ENCODE measurements around the gene TXNRD2. TPM values are rescaled to one million over a fixed set of nuclear protein-coding genes. Genes with fewer than 3 reads are reported as not detected.

The TXNRD2 gene
- total and polyA plus RNA-seq, 10 of the 15 experiments (the other 5 are each of a cell fraction or from before 2014, with no cell fraction given): 1.6 to 26.0 (median 13.9) TPM

GRCh38 chr22:19867617-19868016, 74.0 kb downstream of the TXNRD2 start:
- TF ChIP-seq NR2C2 (IDR thresholded peaks at IDR 0.05; ENCODE audit: borderline replicate concordance, control insufficient read depth, insufficient read length, low read depth) (no peak), RB1 (IDR thresholded peaks at IDR 0.05; ENCODE audit: borderline replicate concordance) (no peak), ZNF217 (IDR thresholded peaks at IDR 0.05) (no peak), ZBTB40 (IDR thresholded peaks at IDR 0.05; ENCODE audit: borderline replicate concordance) (no peak), NFIC (IDR thresholded peaks at IDR 0.05; ENCODE audit: low read depth, low read length) (no peak), CEBPZ (IDR thresholded peaks at IDR 0.05; ENCODE audit: low read depth, low read length) (no peak), SUZ12 (IDR thresholded peaks at IDR 0.05; ENCODE audit: unreplicated experiment) (no peak), MTA3 (IDR thresholded peaks at IDR 0.05; ENCODE audit: borderline replicate concordance, low read length) (no peak)
- H4K20me1 ChIP-seq (ENCODE audit: control insufficient read depth, insufficient read depth): no peaks in the 10 kb centered on the region
- H3K27ac ChIP-seq (ENCODE audit: control insufficient read depth, insufficient read depth): no peak overlapping the region
- H2AFZ ChIP-seq (ENCODE audit: control insufficient read depth, low read depth, low read length): no peak overlapping the region
- DNase-seq (ENCODE audit: low read depth, low spot score) (no peak), ATAC-seq (no peak), FAIRE-seq (no peak)
- no peaks in the 10 kb centered on the region for H3K27me3 ChIP-seq (replicated peaks in 1 of 2; ENCODE audit: control insufficient read depth in 2 of 2, insufficient read depth in 2 of 2, low read length in 1 of 2)
- ChIA-PET POLR2A (no interaction called here), SMC1A (ENCODE audit: uncharacterized antibody, unreplicated experiment) (no interaction called here), CTCF (no interaction called here), RAD21 (ENCODE audit: unreplicated experiment) (no interaction called here)
- H3K4me1 ChIP-seq (ENCODE audit: control insufficient read depth, insufficient read depth, low read length): no peaks in the 10 kb centered on the region
- H3K79me2 ChIP-seq (ENCODE audit: control insufficient read depth, insufficient read depth, low read length): no peaks in the 10 kb centered on the region
- no peaks in the 10 kb centered on the region for H3K36me3 ChIP-seq (ENCODE audit: control insufficient read depth in 2 of 2, insufficient read depth in 2 of 2, low read length in 1 of 2)
- H3K4me3 ChIP-seq: no peak overlapping the region
- in situ Hi-C loops (cut with MboI): no loop called here
- H3K4me2 ChIP-seq (ENCODE audit: control insufficient read depth, insufficient read depth): no peak overlapping the region
- H3K9me3 ChIP-seq (replicated peaks; ENCODE audit: control insufficient read depth, insufficient read depth, low read length): no peaks in the 10 kb centered on the region
- H3K9ac ChIP-seq (ENCODE audit: control insufficient read depth, insufficient read depth, low read length): no peak overlapping the region
- no TSS peak for BruUV-seq (replicated peaks)
- WGBS (ENCODE audit: insufficient coverage, insufficient replicate concordance, low lambda C conversion rate, missing lambda C conversion rate): 84% methylated on average over 6 of the region's 7 CpGs
- intact Hi-C loops (cut with micrococcal nuclease; ENCODE audit: unreplicated experiment): no loop called here
